Glutamatergic neuron (in vitro differentiated cells): ENCODE results near the gene CLEC4F. TPM values are rescaled to one million over a fixed set of nuclear protein-coding genes. Genes with fewer than 3 reads are reported as not detected.

ENCODE experiments used
- DNase-seq: peaks from one replicate; pipeline ENCODE4 v3.0.0; 2022
- H3K27ac Mint-ChIP-seq: one replicate; pipeline ENCODE4 v1.8.0; 2020; ENCODE audit warnings: mild to moderate bottlenecking, mixed read lengths, inconsistent platforms; ENCODE audit not compliant: unreplicated experiment
- H3K27me3 Mint-ChIP-seq: one replicate; pipeline ENCODE4 v1.8.0; 2020; ENCODE audit warnings: mild to moderate bottlenecking, moderate library complexity, mixed read lengths, inconsistent platforms; ENCODE audit not compliant: unreplicated experiment
- H3K36me3 Mint-ChIP-seq: one replicate; pipeline ENCODE4 v1.8.0; 2020; ENCODE audit warnings: mild to moderate bottlenecking, mixed read lengths, inconsistent platforms; ENCODE audit not compliant: unreplicated experiment
- H3K4me1 Mint-ChIP-seq: one replicate; pipeline ENCODE4 v1.8.0; 2020; ENCODE audit warnings: mild to moderate bottlenecking, low read depth, mixed read lengths, inconsistent platforms; ENCODE audit not compliant: unreplicated experiment
- H3K4me3 Mint-ChIP-seq: one replicate; pipeline ENCODE4 v1.8.0; 2020; ENCODE audit warnings: mild to moderate bottlenecking, mixed read lengths, inconsistent platforms; ENCODE audit not compliant: unreplicated experiment
- H3K9me3 Mint-ChIP-seq: one replicate; pipeline ENCODE4 v1.8.0; 2020; ENCODE audit warnings: mild to moderate bottlenecking, moderate library complexity, mixed read lengths, inconsistent platforms; ENCODE audit not compliant: unreplicated experiment
- total RNA-seq: library from RNA; stranded (reverse); fragmentation: NEBNext Ultra II Directional; extraction: Animal tissue kit (Norgen Biotek cat#: 25700); gene quantifications from one replicate; pipeline ENCODE4 v1.2.1, GENCODE V29; 2021; ENCODE audit not compliant: unreplicated experiment
- TF ChIP-seq, protein P1 (sequence below): fragments of 200-600 bp; sonication (generic); IDR thresholded peaks from one replicate; pipeline ENCODE4 v1.5.0; 2021; ENCODE audit not compliant: partially characterized antibody, unreplicated experiment

Gene CLEC4F
- total RNA-seq, 1 donor from 2014 or later, result 0.66 TPM

DNA sequence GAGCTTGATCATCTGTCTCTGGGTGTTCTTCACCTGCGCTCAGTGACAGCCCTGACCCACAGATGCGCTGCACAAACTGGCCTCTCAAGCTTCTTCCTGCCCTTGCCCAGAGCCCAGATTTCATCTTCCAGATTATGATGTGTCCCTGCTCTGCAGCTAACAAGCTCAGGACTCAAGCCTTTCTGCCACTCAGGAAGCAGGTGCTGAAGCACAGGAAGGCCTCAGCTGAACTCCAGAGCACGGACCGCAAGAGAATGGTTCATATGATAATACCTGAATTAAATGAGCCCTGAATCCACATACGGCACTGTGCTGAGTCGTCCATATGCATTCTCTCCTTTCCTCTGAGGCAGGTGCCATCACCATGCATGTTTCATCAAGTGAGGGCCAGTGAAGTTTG lies 11.5 kb upstream of the CLEC4F start:
- H3K9me3 Mint-ChIP-seq, result peaks cover under 1% of the 10 kb centered on the region
- H3K4me1 Mint-ChIP-seq, result peaks cover 3% of the 10 kb centered on the region
- no peak overlapping the region for H3K4me3 Mint-ChIP-seq
- no peak overlapping the region for H3K27ac Mint-ChIP-seq
- TF ChIP-seq, protein P1, sequence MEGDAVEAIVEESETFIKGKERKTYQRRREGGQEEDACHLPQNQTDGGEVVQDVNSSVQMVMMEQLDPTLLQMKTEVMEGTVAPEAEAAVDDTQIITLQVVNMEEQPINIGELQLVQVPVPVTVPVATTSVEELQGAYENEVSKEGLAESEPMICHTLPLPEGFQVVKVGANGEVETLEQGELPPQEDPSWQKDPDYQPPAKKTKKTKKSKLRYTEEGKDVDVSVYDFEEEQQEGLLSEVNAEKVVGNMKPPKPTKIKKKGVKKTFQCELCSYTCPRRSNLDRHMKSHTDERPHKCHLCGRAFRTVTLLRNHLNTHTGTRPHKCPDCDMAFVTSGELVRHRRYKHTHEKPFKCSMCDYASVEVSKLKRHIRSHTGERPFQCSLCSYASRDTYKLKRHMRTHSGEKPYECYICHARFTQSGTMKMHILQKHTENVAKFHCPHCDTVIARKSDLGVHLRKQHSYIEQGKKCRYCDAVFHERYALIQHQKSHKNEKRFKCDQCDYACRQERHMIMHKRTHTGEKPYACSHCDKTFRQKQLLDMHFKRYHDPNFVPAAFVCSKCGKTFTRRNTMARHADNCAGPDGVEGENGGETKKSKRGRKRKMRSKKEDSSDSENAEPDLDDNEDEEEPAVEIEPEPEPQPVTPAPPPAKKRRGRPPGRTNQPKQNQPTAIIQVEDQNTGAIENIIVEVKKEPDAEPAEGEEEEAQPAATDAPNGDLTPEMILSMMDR, result no peak
- peaks cover 15% of the 10 kb centered on the region for H3K36me3 Mint-ChIP-seq
- no peak for DNase-seq
- H3K27me3 Mint-ChIP-seq, result peaks cover 9% of the 10 kb centered on the region

DNA sequence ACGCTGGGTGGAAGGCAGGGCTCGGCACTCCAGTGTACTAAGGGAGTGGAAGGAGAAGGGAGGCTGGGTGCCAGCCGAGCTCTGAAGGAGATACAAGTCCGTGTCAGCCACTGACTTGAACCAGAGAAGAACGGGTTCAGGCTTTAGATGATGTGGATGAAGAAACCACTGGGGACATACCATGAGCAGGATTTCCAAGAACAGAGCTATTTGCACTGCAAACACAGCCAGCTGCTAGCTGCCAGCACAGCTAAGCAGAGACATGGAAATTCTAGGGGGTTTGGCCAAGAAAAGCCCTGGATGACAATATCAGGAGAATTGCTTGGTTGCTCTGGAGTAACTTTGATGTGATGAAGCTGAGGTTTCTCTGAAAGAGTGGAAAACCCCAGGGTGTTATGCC lies 10.0 kb upstream of the CLEC4F start:
- Mint-ChIP-seq H3K27me3 (peaks cover 6% of the 10 kb centered on the region), H3K4me3 (no peak overlapping the region), H3K9me3 (no peaks in the 10 kb centered on the region), H3K36me3 (peaks cover 13% of the 10 kb centered on the region), H3K27ac (no peak overlapping the region), H3K4me1 (peaks cover 4% of the 10 kb centered on the region)
- TF ChIP-seq, protein P1, result no peak
- no peak for DNase-seq

DNA sequence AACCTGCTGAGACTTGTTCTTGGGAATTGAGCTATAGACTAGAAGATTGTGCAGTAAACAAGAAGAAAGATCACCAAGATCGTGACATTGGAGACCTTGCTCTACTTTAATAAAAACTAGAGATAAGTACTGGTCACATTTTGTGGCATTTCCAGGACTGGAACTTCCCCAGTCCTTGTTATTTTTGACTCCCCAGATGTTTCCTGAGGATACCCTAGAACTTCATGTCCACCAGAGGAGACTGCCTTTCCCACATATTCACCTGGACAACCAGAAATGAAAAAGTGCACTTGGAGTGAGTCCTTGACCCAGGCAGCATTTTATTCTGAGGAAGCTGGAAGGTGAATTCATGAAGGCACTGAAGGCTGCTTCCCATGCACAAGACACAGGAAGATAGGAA lies 9.5 kb upstream of the CLEC4F start:
- H3K36me3 Mint-ChIP-seq, result peaks cover 9% of the 10 kb centered on the region
- H3K9me3 Mint-ChIP-seq, result no peaks in the 10 kb centered on the region
- H3K4me1 Mint-ChIP-seq, result peaks cover 4% of the 10 kb centered on the region
- TF ChIP-seq, protein P1, result no peak
- no peak overlapping the region for H3K4me3 Mint-ChIP-seq
- peaks cover 6% of the 10 kb centered on the region for H3K27me3 Mint-ChIP-seq
- no peak for DNase-seq
- H3K27ac Mint-ChIP-seq, result no peak overlapping the region

DNA sequence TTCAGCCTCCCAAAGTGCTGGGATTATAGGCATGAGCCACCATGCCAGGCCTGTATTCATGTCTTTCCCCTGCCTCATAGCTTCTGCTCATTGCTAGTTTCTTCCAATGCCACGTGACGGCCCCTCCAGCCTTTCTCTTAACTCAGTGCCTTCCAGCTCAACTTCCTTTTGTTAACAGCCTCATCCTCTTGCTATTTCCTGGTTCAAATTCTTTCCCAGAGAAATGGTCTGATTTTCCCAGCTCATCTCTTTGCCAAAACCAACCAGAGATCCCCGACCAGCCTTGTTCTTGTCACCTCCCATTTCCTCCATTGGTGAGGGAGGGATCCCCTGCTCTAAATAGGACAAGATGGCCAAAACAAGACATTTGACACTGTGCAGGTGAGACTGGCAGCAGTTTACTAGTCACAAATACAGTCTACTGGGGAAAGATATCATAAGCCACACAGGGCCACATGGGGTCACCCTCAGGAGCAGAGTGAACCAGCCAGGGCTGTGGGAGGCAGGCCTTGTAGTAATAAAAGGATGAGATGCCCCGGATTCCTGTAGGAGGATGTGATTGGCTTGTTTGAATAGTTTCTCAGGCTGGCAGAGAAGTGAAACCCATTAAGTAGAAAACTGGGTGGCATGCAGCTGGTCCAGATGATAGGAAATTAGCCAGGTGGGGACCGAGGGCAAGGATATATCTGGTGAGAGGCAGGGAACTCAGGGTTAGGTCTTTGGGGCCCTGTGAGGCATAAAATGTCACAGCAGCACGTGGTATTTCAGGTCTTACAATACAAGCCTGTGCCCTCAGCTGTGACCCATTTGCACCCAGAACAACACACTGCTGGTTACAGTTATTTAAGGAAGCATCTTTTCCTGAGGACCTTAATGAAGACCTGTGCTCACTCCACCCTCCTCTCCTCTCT lies 8.8 kb upstream of the CLEC4F start:
- Mint-ChIP-seq H3K27ac (no peak overlapping the region), H3K4me1 (peaks cover 4% of the 10 kb centered on the region), H3K36me3 (peaks cover 4% of the 10 kb centered on the region), H3K27me3 (peaks cover 6% of the 10 kb centered on the region), H3K4me3 (no peak overlapping the region), H3K9me3 (no peaks in the 10 kb centered on the region)
- TF ChIP-seq, protein P1, result no peak
- no peak for DNase-seq

DNA sequence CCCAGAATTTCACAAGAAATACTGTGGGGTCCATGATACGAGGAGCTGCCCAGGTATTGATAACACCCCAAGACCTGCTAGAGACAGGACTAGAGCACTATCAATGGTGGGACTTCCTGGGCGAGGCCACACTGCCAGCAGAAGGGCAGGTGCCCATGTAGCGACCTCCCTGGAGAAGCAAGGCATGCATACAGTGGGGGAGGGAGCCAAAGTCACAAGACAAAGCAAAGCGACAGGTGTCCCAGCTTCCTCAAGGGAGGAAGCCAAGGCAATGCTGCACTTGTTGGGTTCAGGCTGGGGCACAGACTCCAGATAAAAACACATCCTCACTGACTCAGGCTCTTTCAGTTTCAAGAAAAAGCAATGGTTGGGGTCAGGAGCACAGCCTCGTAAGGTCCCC lies 7.7 kb upstream of the CLEC4F start:
- no peak for DNase-seq
- H3K9me3 Mint-ChIP-seq, result no peaks in the 10 kb centered on the region
- H3K27me3 Mint-ChIP-seq, result peaks cover 6% of the 10 kb centered on the region
- H3K27ac Mint-ChIP-seq, result no peak overlapping the region
- H3K4me3 Mint-ChIP-seq, result no peak overlapping the region
- peaks cover 4% of the 10 kb centered on the region for H3K36me3 Mint-ChIP-seq
- TF ChIP-seq, protein P1, result no peak
- peaks cover 4% of the 10 kb centered on the region for H3K4me1 Mint-ChIP-seq
